ENCODE measurements around the gene GATAD2B.

Gene GATAD2B

DNA sequence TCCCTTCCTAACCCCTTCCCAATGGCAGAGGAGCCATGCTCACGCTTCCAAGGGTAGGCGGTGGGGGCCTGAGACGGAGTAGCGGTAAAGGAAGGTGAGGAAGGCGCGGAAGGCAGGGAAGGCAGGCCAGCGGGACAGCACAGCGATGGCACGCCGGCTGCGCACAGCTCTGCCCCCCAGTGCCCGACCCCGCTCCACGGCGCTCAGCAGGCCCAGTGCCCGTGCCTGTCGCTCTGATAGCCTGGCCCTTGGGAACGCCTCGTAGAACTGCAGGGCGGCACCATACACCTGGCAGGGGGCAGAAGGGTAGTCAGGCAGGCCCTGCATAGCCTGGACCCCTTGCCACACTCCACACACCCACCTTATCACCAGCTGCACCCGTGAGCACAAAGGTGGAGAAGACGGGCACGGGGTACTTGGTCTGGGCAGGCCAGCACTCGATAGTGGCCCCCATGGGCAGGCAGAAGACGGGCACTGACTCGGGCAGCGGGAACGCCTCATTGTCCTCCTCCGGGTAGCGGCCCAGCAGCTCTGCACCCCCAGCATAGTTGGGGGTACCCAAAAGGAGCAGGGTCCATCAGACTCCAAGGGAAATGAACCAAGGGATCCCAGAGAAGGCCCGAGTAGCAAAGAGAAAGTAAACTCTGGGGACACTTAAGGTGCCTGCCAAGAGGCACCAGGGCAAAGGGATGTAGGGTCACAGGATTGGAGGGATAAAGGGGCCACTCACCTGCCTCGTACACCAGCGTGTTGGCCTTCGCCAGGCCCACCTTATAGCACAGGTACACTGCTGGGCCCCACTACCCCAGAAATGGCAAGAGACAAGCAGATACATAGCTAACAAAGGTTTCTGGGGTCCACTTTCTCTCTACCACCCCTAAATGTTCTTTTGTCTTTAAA is 19.3 kb upstream of the GATAD2B start:
- Mint-ChIP-seq H3K27me3 (no peaks in the 10 kb centered on the region), H3K4me3 (no peak overlapping the region), H3K27ac (peak overlapping the region; percentile 19 to 25), H3K4me1 (peaks cover 60% of the 10 kb centered on the region), H3K9me3 (no peaks in the 10 kb centered on the region)
- DNase-seq (no peak), ATAC-seq (no peak)

DNA sequence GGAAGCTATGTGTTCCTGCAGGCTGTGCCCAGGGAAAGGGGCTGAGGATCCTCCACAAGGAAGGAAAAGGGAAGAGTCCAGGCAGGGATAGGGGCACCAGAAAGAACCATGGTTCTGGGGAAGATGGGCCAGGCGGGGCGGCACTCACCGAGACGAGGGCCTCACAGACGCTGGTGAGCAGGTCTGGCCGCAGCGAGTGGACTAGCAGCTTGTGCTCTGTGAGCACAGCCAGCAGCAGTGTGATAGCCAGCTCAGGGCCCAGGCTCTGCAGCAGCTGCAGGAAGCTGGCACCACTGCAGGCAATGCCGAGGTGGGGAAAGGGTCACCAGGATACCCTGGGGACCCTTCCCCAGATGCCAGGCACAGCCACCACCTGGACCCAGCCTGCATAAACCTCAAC is 18.0 kb upstream of the GATAD2B start:
- Mint-ChIP-seq H3K27ac (peak overlapping the region in 1 of 2 donors; percentile 48), H3K4me3 (peak overlapping the region in 1 of 2 donors; percentile 28), H3K9me3 (no peaks in the 10 kb centered on the region), H3K4me1 (peaks cover 60% of the 10 kb centered on the region), H3K27me3 (no peaks in the 10 kb centered on the region)
- DNase-seq (no peak), ATAC-seq (no peak)

DNA sequence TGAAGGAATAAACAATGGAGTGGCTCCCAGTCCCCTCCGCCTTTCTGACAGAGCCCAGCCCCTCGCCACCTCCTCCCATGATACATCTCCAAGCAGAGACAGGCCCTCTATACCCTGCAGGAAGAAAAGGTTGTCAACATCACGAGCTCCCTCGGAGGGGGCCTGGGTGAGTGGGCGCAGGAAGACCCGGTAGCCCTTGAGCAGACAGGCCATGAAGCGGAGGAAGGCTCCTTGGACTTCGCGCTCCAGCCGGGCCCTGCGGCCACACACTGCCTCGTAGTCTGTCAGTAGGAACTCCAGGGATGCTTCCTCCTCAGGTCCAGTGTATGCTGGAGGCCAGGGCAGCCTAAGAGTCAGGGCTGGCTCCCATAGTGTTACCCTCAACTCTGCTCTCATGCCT is 16.7 kb upstream of the GATAD2B start:
- Mint-ChIP-seq H3K4me3 (no peak overlapping the region), H3K9me3 (no peaks in the 10 kb centered on the region), H3K27me3 (no peaks in the 10 kb centered on the region), H3K27ac (peak overlapping the region in 1 of 2 donors; percentile 66), H3K4me1 (peaks cover 58% of the 10 kb centered on the region)
- DNase-seq, result no peak
- ATAC-seq, result no peak

DNA sequence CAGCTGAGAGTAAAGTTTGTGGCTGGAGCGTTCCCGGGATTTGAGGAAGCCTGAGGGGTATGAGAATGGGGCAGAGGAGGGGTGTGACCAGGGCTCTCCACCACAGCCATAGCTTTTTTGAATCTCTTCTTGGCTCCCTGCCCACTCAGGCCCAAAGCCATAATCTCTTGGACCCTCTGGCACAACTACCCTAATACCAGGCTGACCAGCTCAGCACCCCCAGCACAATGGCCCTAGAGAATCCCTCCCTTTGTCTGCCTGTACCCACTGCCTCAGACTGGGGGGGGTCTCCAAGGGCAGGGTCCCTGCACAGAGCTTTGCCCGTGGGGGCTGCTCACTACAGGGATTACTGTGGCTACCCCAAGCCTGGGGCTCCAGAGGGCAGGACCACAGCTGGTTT is 16.2 kb upstream of the GATAD2B start:
- no peak for DNase-seq
- Mint-ChIP-seq H3K27ac (peak overlapping the region; percentile 66 to 69), H3K4me1 (peaks cover 54% of the 10 kb centered on the region), H3K4me3 (no peak overlapping the region), H3K27me3 (no peaks in the 10 kb centered on the region), H3K9me3 (no peaks in the 10 kb centered on the region)
- ATAC-seq, result no peak

DNA sequence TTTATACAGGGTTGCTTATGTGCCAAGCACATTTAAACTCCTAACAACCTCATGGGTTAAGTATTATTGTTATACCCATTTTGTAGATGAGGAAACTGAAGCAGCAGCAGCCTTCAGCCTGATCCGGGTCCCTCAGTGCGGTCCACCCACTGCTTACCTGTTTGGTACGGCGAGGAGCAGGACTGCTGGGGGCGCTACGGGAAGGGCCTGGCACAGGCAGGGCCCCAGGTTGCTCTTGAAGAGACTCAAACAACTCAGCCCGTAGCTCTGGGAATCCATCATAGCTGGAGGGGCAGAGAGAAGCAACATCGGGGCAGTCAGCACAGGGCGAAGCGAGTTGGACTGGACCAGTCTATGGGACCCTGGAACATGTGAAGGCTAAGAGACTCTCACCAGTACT is 14.6 kb upstream of the GATAD2B start:
- no peaks in the 10 kb centered on the region for H3K27me3 Mint-ChIP-seq
- H3K4me1 Mint-ChIP-seq, result peaks cover 37% of the 10 kb centered on the region
- H3K4me3 Mint-ChIP-seq, result no peak overlapping the region
- DNase-seq (no peak), ATAC-seq (no peak)
- peak overlapping the region in 1 of 2 donors; percentile 90 for H3K27ac Mint-ChIP-seq
- H3K9me3 Mint-ChIP-seq, result no peaks in the 10 kb centered on the region

DNA sequence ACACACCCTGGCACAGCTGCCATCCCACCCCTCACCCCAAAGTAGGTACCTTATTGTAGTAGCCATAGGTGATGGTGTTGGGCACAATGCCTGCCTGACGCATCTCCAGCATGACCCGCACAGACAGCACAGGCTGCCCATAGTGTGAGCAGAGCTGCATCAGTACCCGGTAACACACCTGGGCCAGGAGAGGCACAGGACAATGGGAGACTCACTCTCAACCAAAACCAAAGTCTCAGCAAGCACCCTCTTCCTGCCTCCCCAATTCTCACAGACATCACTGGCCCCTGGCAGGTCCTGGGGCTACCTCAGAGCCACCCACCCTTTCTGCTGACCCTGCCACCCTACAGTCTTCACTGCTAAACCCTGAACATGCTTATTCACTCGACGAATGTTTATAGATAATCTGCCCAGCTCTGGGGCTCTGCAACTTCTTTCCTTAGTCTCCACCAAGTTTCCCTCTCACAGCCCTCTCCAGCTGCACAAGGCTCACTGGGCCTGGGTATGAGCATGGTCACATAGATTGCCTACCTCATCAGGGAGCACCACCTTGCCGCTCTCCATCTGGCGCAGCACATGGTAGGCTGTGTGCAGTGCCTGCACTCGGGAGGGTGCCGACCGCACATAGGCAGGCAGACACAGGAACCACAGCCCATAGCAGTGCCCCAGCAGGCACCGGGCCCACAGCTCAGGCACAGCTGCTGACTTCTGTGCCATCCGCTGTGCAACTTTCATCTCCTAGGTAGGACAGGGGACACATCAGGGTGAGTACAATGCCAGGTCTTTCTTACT is 13.4 kb upstream of the GATAD2B start:
- H3K27me3 Mint-ChIP-seq, result no peaks in the 10 kb centered on the region
- peak overlapping the region in 1 of 2 donors; percentile 75 for H3K27ac Mint-ChIP-seq
- peaks cover 29% of the 10 kb centered on the region for H3K4me1 Mint-ChIP-seq
- DNase-seq (no peak), ATAC-seq (no peak)
- no peak overlapping the region for H3K4me3 Mint-ChIP-seq
- no peaks in the 10 kb centered on the region for H3K9me3 Mint-ChIP-seq

DNA sequence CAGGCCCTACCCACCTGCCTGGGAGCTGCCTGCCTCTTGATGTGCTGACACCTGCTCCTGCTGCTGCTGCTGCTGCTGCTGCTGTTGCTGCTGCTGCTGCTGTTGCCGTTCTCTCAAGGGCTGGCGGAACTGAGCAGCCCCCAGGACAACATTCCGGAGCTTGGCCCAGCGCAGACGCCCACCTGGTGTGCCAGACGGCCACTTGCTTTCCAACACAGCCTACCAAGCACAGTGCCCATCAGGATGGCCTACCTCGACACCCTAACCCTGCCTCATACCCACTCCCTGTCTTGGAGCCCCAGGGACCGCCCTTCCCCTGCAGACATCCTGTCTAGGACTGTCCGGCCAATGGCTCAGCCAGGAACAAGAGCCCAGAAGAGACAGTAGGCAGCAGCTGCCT is 12.0 kb upstream of the GATAD2B start:
- no peak for DNase-seq
- ATAC-seq, result no peak
- Mint-ChIP-seq H3K27me3 (no peaks in the 10 kb centered on the region), H3K4me1 (peaks cover 15% of the 10 kb centered on the region), H3K27ac (peak overlapping the region in 1 of 2 donors; percentile 1), H3K9me3 (no peaks in the 10 kb centered on the region), H3K4me3 (no peak overlapping the region)

DNA sequence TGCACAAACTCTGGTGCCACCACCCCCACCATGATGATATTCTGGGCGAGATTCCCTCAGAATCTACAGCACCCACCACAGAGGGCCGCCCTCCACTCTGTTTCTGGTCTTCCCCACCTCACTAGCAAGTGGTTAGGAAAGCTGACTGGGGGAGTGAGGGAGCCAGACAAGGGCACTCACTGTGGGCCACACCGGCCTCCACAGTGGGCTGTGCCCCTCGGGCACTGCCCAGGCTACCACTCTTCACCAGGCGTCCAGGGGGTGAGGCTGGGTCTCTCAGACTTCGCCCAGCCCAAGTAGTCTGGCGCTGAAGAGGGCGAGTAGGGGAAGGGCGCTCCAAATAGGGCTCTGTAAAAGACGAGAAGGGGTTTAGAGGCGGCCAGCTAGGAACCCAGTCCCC is 11.2 kb upstream of the GATAD2B start:
- DNase-seq, result no peak
- Mint-ChIP-seq H3K4me3 (no peak overlapping the region), H3K4me1 (peaks cover 15% of the 10 kb centered on the region), H3K27me3 (no peaks in the 10 kb centered on the region), H3K9me3 (no peaks in the 10 kb centered on the region), H3K27ac (peak overlapping the region in 1 of 2 donors; percentile 80)
- ATAC-seq, result no peak

DNA sequence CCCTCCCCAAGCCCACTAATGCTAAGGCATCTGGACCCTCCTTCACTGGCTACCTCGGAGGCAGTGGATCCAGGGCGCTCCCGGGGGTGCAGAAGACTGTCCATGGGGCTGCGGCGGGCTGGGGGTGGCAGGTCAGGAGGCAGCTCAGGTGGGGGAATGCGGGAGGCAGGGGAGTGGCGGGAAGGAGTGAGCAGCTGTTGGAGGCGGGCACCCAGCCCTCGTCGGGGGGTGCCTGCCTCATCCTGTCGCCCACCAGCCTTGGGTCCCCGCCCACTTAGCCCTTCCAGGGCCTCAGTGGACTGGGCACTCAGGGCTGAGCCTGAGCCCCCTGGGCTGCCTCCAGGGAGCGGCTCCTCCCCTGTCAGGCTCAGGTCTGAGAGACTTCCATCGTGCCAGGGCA is 10.7 kb upstream of the GATAD2B start:
- Mint-ChIP-seq H3K27me3 (no peaks in the 10 kb centered on the region), H3K9me3 (no peaks in the 10 kb centered on the region), H3K27ac (no peak overlapping the region), H3K4me1 (peaks cover 20% of the 10 kb centered on the region), H3K4me3 (no peak overlapping the region)
- DNase-seq (no peak), ATAC-seq (peak; percentile 15)

DNA sequence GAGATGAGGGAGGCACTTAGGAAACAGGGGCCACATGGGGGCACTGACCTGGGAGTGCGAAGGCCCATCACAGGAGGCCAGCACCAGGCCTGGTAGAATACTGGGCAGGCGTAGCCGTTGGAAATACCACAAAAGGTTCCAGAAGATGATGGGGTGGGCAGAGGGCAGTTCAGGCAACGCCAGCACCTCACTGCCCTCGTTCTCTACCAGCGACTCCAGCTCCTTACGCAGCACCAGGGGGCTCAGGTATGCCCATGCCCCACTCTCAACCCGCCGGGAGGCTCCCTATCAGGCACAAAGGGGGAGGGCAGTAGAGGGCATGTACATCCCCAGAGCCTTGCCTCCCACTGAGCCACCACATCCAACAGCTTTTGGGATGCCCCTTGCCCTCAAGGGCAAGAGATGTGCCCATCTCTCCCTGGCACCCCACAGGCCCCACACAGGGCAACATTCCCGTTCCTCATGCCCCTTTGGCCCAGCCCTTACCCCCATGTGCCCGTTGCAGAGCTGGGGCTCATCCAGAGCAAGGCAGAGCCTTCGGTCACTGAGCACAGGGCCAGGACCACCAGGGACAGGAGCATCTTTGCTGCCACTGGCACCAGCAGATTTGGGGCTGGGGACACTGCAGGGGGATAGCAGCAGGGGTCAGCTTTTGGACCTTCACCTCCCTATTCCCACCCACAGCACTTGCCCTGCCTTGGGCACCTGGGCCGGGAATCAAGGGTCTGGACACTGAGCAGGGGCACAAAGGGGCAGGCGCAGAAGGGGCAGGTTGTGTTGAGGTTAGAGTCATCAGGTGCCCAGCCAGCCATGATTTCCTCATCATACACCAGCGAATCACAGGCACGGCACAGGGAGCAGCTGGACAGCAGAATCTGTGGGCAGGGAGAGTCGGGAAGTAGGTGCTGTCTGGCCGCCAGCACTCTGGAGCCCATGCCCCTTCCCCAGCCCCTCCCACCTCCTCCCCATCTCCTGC is 9.7 kb upstream of the GATAD2B start:
- ATAC-seq (no peak), DNase-seq (no peak)
- Mint-ChIP-seq H3K27me3 (no peaks in the 10 kb centered on the region), H3K4me1 (peaks cover 28% of the 10 kb centered on the region), H3K4me3 (no peak overlapping the region), H3K27ac (peak overlapping the region; percentile 64 to 76), H3K9me3 (no peaks in the 10 kb centered on the region)

DNA sequence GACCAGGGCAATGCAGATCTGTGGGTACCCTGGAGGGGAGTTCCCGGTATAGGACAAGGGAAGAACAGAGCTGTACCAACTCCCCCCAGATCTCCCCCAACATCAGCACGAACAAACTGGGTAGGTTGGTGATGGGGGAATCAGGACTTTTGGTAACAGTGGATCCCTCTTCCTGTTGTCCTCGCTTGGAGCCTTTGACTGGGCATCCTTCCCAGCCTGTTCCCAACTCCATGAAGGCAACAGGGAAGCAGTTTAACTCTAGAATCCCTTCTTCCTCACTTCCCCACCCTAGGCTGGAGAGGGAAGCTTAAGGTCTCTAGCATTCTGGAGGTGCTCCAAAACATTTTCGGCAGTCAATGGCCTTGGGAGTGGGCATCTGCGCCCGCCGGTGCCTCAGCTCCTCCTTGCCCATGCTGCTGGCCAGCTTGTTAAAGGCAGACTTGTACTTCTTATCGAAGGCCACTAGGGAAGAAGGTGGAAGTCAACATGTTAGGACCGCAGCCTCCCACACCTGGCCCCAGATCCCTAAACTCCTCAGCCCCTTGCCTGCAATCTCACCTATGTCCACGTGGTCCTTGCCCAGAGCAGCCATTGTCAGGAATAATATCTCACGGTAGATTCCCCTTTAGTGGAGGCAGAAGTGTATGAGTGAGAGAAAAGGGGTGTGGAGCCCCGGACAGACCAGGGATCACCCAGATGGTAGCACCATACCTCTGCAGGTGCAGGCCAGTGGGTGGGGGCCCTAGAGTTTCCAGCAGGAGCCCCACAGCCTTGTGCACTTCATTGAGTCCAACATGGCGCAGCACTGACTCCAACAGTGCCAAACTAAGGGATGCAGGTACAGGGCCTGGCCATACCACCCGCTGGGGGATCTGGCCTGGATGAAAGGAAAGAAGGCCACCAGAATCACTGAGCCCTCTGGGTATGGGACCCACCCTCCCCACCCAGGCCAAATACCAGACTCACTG is 7.5 kb upstream of the GATAD2B start:
- DNase-seq (no peak), ATAC-seq (no peak)
- H3K4me1 Mint-ChIP-seq, result peaks cover 21% of the 10 kb centered on the region
- no peaks in the 10 kb centered on the region for H3K9me3 Mint-ChIP-seq
- H3K4me3 Mint-ChIP-seq, result no peak overlapping the region
- no peaks in the 10 kb centered on the region for H3K27me3 Mint-ChIP-seq
- no peak overlapping the region for H3K27ac Mint-ChIP-seq

DNA sequence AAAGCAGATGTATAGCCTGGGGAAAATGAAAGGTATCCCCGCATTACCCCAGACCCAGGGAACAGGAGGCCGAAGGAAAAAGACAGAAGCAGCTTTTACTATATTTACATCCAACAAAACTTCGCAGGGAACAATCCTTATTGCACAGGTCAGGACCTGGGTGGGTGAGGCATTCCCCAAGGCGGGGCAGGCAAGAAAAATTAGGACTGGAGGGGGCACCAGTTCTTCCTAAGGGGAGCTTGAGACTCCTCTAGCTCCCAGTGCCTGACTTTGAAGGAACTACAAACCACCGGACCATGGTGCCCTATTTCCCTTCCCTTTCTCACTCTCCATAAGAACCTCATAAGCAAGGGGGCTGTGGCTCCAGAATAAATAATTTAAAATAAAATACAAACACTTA is 6.7 kb upstream of the GATAD2B start:
- ATAC-seq (no peak), DNase-seq (no peak)
- H3K27ac Mint-ChIP-seq, result no peak overlapping the region
- H3K4me1 Mint-ChIP-seq, result peaks cover 20% of the 10 kb centered on the region
- no peaks in the 10 kb centered on the region for H3K27me3 Mint-ChIP-seq
- H3K4me3 Mint-ChIP-seq, result no peak overlapping the region
- H3K9me3 Mint-ChIP-seq, result no peaks in the 10 kb centered on the region

DNA sequence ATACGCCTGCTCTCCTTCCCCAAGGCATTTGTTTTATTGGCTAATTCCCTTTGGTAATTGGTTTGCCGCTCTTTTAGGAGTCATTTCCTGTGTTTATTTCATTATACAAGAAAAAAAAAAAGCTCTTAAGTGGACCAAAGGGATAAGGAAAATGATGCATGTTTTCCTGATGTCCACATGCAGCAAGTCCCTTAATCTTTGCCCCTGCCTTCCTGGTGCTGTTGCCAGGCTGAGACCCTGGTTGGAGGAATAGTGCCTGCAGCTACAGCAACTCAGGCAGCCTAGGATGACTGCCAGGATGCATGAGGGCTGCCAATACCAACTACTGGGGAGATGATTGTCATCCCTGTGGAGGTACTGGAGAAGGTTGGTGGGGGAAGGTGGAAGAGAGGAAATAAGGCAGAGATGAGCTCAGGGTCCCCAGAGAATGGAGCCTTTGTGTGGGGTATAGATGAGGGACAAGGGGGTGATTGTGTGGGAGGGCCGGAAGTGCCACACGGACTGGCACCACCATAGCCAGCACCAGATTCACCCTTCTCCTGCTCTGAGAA is 6.1 kb upstream of the GATAD2B start:
- Mint-ChIP-seq H3K4me3 (peak overlapping the region in 1 of 2 donors; percentile 6), H3K27me3 (no peaks in the 10 kb centered on the region), H3K4me1 (peaks cover 25% of the 10 kb centered on the region), H3K9me3 (no peaks in the 10 kb centered on the region), H3K27ac (peak overlapping the region; percentile 26 to 80)
- no peak for DNase-seq
- ATAC-seq, result no peak

DNA sequence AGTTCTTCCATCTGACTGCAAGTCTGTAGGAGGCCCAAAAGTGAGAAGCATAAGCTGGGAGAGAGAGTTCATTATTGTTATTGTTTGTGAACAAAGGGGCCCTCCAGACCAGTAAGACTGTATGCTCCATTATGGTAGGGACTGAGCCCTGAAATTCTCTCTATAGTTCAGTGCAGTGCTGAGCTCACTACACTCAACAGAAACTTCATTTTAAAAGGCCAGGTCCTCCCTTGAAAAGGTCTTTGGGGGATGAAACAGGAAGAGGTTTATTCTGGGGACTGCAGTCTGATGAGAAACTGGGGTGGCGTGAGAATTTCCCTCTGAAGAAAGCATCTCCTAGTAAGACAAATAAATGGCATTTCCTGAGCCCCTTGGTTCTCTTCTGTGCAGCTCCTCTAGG is 5.5 kb upstream of the GATAD2B start:
- ATAC-seq, result peak; percentile 44
- peak overlapping the region in 1 of 2 donors; percentile 36 for H3K4me3 Mint-ChIP-seq
- no peaks in the 10 kb centered on the region for H3K27me3 Mint-ChIP-seq
- H3K4me1 Mint-ChIP-seq, result peaks cover 25% of the 10 kb centered on the region
- H3K27ac Mint-ChIP-seq, result peak overlapping the region; percentile 7 to 80
- DNase-seq, result no peak
- H3K9me3 Mint-ChIP-seq, result no peaks in the 10 kb centered on the region
